HG02870 (cell line): Measurements from ENCODE around the gene MOB1B.
A peak's percentile ranks its signal among the peaks of the same experiment; 100 is the strongest.
"Not testable (repeated sequence)": the region's sequence is repeated elsewhere in the genome, so short reads cannot be mapped to it uniquely, and the experiment has no call there.

Source experiments
- ATAC-seq: cut with Tn5 transposase; IDR thresholded peaks from one replicate; pipeline ENCODE4 v1.9.1; 2021; ENCODE audit warnings: mild to moderate bottlenecking, moderate library complexity; ENCODE audit not compliant: unreplicated experiment

Gene MOB1B

DNA sequence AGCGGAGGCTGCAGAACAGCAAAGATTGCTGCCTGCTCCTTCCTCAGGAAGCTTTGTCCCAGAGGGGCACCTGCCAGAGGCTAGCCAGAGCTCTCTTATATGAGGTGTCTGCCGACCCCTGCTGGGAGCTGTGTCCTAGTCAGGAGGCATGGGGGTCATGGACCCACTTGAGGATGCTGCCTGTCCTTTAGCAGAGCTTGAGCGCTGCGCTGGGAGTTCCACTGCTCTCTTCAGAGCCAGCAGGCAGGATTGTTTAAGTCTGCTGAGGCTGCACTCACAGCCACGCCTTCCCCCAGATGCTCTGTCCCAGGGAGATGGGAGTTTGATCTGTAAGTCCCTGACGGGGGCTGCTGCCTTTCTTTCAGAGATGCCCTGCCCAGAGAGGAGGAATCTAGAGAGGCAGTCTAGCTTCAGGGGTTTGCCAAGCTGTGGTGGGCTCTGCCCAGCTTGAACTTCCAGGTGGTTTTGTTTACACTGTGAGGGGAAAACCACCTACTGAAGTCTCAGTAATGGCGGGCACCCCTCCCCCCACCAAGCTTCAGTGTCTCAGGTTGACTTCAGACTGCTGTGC lies 102.2 kb downstream of the MOB1B start:
- ATAC-seq, result peak; percentile 28

DNA sequence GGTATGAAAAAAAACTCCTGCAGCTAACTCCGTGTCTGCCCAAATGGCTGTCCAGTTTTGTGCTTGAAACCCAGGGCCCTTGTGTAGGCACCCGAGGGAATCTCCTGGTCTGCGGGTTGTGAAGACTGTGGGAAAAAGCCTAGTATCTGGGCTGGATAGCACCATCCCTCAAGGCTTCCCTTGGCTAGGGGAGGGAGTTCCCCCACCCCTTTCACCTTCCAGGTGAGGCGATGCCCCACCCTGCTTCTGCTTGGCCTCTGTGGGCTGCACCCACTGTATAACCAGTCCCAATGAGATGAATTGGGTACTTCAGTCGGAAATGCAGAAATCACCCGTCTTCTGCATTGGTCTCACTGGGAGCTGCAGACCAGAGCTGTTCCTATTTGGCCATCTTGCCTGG lies 102.9 kb downstream of the MOB1B start:
- not testable (repeated sequence) for ATAC-seq

- ATAC-seq, result peak; percentile 83
Observed at GRCh38 chr4:71006203-71006907, 104.2 kb downstream of the MOB1B start.

DNA sequence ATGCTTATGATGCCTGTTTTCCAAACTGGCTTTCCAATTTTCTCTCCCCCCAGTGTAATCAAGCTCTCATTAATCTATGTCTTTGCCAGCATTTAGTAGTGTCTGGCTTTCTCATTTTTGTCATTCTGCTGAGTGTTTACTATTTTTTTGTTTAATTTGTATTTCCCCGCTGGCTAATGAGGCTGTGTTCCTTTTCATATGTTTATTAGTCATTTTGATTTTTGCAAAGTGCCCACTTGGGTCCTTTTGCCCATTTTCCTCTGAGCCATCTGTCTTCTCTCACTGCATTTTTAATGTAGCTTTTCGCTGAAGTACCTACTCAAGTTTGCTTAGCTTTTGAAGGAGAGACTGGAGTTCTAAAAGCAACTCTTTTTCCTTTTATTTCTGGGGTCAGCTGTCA lies 106.0 kb downstream of the MOB1B start:
- no peak for ATAC-seq

DNA sequence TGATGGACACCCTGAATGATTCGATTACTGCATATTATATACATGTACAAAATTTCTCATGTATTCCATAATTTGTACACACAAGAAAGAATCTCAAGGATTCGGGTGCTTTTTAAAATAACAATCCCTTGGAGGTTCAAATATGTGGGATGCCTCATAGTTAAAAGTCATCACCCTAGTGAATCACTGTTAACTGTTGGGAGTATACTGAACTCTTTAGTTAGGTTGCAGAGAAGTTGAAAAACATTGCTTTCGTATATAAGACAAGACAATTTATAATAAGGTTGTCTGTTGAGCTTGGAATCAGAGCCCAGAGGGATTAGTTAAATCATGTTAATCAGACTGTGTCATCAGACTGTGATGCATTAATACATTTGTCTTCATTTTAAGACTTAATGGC lies 106.9 kb downstream of the MOB1B start:
- no peak for ATAC-seq

DNA sequence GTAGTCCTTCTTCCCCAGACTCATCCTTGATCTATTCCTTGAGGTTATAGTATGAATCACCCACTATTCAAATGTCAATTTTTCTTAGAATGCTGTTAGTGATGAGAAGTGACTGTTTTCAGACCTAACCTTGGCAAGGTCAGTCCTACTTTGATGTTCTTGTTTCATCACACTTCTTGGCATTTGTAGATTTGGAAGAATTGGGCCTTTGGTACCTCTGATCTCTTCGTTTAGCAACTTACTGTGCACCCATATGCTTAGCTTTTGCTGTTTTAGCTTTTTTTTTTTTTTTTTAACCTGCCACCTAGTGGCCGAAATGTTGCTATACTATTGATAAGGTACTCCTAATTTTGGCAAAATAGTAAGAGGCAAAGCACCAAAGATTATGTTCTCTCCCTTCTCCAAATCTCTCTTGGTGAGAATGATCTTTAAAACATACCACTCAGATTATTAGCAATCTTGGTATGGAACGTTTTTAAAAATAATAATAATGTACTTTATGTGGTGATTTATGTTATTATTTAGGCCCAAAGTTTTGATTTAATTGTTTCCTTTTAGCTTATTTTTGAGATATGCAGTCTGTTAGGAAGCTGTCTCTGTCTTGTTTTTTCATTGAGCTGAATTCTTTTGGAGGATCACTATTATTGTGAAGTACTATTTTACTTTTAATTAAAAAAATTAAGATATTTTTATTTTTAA lies 107.9 kb downstream of the MOB1B start:
- ATAC-seq, result peak; percentile 43

- no peak for ATAC-seq
Observed at GRCh38 chr4:71011451-71011850, 109.3 kb downstream of the MOB1B start.

- not testable (repeated sequence) for ATAC-seq
Observed at GRCh38 chr4:71017391-71017790, 115.2 kb downstream of the MOB1B start.

DNA sequence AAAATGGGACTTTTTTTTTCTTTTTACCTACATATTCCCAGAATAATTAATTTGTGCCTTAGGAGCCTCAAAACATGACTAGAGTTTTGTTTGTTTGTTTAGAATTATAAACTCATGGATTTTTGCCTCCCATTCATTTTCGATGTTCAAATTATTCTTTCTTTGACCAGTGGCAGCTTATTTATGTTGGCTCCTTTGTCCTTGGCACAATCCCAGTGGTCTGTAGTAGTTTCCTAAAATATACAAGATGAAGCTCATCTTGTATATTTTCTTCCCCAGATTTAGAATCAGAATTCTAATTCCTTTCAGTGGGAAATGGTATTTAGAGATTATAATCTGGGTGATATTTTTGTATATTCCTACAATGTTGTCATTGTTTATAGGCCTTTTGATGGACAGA lies 118.4 kb downstream of the MOB1B start:
- ATAC-seq, result no peak

DNA sequence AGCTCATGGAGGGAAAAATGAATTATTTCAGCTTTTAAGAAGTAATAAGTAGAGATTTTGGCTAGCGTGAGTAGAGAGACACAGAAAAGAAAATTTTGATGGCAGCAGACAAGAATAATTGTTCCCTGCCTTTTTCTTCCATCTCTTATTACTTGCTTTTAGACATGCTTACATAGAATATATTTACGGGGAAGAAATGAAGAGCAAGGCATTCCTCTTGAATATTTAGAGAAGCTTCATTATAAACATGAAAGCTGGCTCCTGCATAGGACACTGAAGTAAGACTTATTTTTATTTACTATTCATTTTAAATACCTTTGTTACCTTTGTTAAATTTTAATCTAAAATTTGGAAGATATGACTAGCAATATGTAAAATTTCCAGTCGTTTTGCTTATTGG lies 123.5 kb downstream of the MOB1B start:
- ATAC-seq, result no peak

GRCh38 chr4:71026086-71026485 lies 123.9 kb downstream of the MOB1B start:
- ATAC-seq, result no peak

DNA sequence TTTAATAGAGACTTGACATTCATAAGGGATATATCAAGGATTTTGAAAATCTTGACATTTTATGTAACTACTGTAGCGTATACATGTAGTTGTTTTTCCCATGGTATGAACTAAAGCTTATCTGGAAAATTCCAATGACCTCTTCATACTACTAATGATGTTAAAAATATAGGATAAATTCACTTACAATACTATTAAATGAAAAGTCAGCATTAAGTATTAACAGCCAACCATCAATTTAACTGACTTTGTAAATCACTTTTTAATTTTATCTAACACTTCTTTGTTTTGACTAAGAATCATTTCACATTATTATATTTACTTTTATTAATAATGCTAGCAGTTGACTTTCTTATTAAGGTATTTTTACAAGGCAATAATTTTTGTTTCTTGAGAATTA lies 125.4 kb downstream of the MOB1B start:
- ATAC-seq, result no peak

DNA sequence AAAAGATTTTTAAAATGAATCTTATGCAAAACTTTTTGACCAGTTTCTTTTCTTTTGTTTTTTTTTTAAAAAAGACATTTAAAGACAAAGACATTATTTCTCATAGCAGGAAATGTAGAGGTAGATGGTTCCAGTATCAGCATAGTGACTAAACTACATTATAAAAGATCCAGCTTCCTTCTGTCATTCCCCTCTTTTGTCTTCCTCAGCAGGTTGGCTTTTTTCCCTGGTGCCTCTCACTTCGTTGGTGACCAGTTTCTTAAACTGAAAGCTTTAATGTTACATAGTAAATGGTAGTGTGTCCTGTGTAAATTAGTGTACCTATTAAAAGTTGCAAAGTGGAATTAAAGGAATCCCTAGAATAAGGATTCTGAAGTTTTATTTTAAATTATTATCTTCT lies 127.3 kb downstream of the MOB1B start:
- ATAC-seq, result no peak

DNA sequence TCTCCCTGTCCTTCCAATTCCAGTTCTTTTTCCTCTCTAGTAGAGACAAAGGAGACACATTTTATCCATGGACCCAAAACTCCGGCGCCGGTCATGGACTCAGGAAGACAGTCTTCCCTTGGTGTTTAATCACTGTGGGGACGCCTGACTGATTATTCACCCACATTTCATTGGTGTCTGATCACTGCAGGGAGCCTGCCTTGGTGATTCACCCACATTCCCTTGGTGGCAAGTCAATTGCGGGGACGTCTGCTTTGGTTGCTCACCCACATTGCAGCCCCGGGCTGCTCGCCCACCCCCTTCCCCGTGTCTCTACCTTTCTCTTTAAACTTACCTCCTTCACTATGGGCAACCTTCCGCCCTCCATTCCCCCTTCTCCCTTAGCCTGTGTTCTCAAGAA lies 129.9 kb downstream of the MOB1B start:
- not testable (repeated sequence) for ATAC-seq
